Stimulated activated CD8-positive, alpha-beta memory T cell treated with anti-CD3 and anti-CD28 coated beads, Interleukin-7, amount 100 ng/mL, for 1 hour (primary cell): ENCODE measurements around the gene MARCHF5.
"Not testable (repeated sequence)": the region's sequence is repeated elsewhere in the genome, so short reads cannot be mapped to it uniquely, and the experiment has no call there.

Experiments
- DNase-seq, 2 donors: peaks; one replicate each; pipeline ENCODE4 v3.0.0-alpha.2; 2020; ENCODE audit warnings: low read depth in 2 of 2

MARCHF5 gene

GRCh38 chr10:92387289-92387940 is 96.4 kb downstream of the MARCHF5 start:
- DNase-seq: no peak

- not testable (repeated sequence) for DNase-seq
These were observed 102.2 kb downstream of the MARCHF5 start for GRCh38 chr10:92393173-92393572.

- no peak for DNase-seq
These were observed 104.3 kb downstream of the MARCHF5 start for GRCh38 chr10:92395271-92395670.

- DNase-seq: not testable (repeated sequence)
These were observed 111.3 kb downstream of the MARCHF5 start for GRCh38 chr10:92402234-92402633.
